HepG2 (cell line): ENCODE data around the gene KATNB1. TPM values are rescaled to one million over a fixed set of nuclear protein-coding genes. Genes with fewer than 3 reads are reported as not detected.

ENCODE experiments used
- BRD4 ChIP-seq: sonication (generic); formaldehyde crosslinking; IDR thresholded peaks from 2 replicates; pipeline ENCODE4 v1.4.0; 2020; ENCODE audit warnings: missing genetic modification reagents
- CBX5 ChIP-seq: sonication (generic); formaldehyde crosslinking; IDR thresholded peaks from 2 replicates; pipeline ENCODE4 v1.4.0; 2020; ENCODE audit warnings: missing genetic modification reagents, borderline replicate concordance
- EZH2 ChIP-seq: conservative IDR thresholded peaks from 2 replicates; pipeline ENCODE4 v1.6.1; 2012; ENCODE audit warnings: mild to moderate bottlenecking, low read depth, low read length, moderate library complexity
- FOXP1 ChIP-seq, 2 experiments: fragments of 450-650 bp in 1 of 2; IDR thresholded peaks; 2 replicates each; pipeline ENCODE4 v1.6.1; 2017 to 2018; ENCODE audit warnings: antibody characterized with exemption in 1 of 2
- GLI4 ChIP-seq: sonication (generic); formaldehyde crosslinking; IDR thresholded peaks from 2 replicates; pipeline ENCODE4 v1.5.1; 2020; ENCODE audit warnings: missing genetic modification reagents, mild to moderate bottlenecking, moderate library complexity, borderline replicate concordance
- HDAC1 ChIP-seq: sonication (generic); formaldehyde crosslinking; IDR thresholded peaks from 2 replicates; pipeline ENCODE4 v1.5.1; 2020; ENCODE audit warnings: mild to moderate bottlenecking, missing genetic modification reagents
- HNRNPL ChIP-seq: fragments of 200-400 bp; formaldehyde crosslinking; IDR thresholded peaks from 2 replicates; pipeline ENCODE4 v1.6.1; 2017; ENCODE audit warnings: mild to moderate bottlenecking, low read depth, low read length
- NRL ChIP-seq: sonication (generic); formaldehyde crosslinking; IDR thresholded peaks from 2 replicates; pipeline ENCODE4 v1.5.0; 2020; ENCODE audit warnings: missing genetic modification reagents, mild to moderate bottlenecking, moderate library complexity, borderline replicate concordance
- RELA ChIP-seq: sonication (generic); formaldehyde crosslinking; IDR thresholded peaks from 2 replicates; pipeline ENCODE4 v1.4.0; 2020; ENCODE audit warnings: missing genetic modification reagents
- REXO4 ChIP-seq: sonication (generic); formaldehyde crosslinking; IDR thresholded peaks from 2 replicates; pipeline ENCODE4 v1.8.0; 2022; ENCODE audit warnings: missing genetic modification reagents, mild to moderate bottlenecking, borderline replicate concordance
- RXRA ChIP-seq: sonication (generic); formaldehyde crosslinking; IDR thresholded peaks from 2 replicates; pipeline ENCODE4 v1.5.1; 2020; ENCODE audit warnings: missing genetic modification reagents
- SAFB2 ChIP-seq: sonication (generic); formaldehyde crosslinking; IDR thresholded peaks from 2 replicates; pipeline ENCODE4 v1.5.1; 2020; ENCODE audit warnings: missing genetic modification reagents, low read depth, mild to moderate bottlenecking, borderline replicate concordance
- SRY ChIP-seq: sonication (generic); formaldehyde crosslinking; IDR thresholded peaks from 2 replicates; pipeline ENCODE4 v1.8.0; 2022; ENCODE audit warnings: mild to moderate bottlenecking, missing genetic modification reagents
- TBP ChIP-seq: sonication (generic); formaldehyde crosslinking; IDR thresholded peaks from 2 replicates; pipeline ENCODE4 v1.5.0; 2020; ENCODE audit warnings: missing genetic modification reagents
- TOE1 ChIP-seq: sonication (generic); formaldehyde crosslinking; IDR thresholded peaks from 2 replicates; pipeline ENCODE4 v1.4.0; 2020; ENCODE audit warnings: mild to moderate bottlenecking, missing genetic modification reagents
- ZBTB3 ChIP-seq: sonication (generic); formaldehyde crosslinking; IDR thresholded peaks from 2 replicates; pipeline ENCODE4 v1.4.0; 2020; ENCODE audit warnings: low read depth, mild to moderate bottlenecking, moderate library complexity, missing genetic modification reagents, borderline replicate concordance
- ZNF224 ChIP-seq: sonication (generic); formaldehyde crosslinking; IDR thresholded peaks from 2 replicates; pipeline ENCODE4 v1.5.0; 2020; ENCODE audit warnings: mild to moderate bottlenecking, missing genetic modification reagents
- ZNF274 ChIP-seq: sonication (generic); formaldehyde crosslinking; IDR thresholded peaks from 2 replicates; pipeline ENCODE4 v1.5.1; 2020; ENCODE audit warnings: mild to moderate bottlenecking, missing genetic modification reagents
- ZNF510 ChIP-seq: sonication (generic); formaldehyde crosslinking; IDR thresholded peaks from 2 replicates; pipeline ENCODE4 v1.4.0; 2020; ENCODE audit warnings: low read depth, mild to moderate bottlenecking, missing genetic modification reagents
- polyA plus RNA-seq, 8 experiments: library from polyadenylated mRNA; depleted of rRNA in 3 of 8; stranded (reverse) in 7 of 8; unstranded in 1 of 8; fragments of >200 nt; fragmentation: Illumina TruSeq in 4 of 8; extraction: Trizol in 4 of 8; gene quantifications; 2 replicates each; pipeline versions ENCODE4 v1.2.1 to v1.2.3, GENCODE V29; 2011 to 2016; ENCODE audit warnings: low read depth in 4 of 8, missing spikeins in 1 of 8, mixed read lengths in 1 of 8; ENCODE audit not compliant: insufficient read depth in 1 of 8
- total RNA-seq, 5 experiments: library from RNA; depleted of rRNA; stranded (reverse); fragments of >200 nt; fragmentation: Illumina TruSeq; extraction: Trizol; gene quantifications; 2 replicates each; pipeline ENCODE4 v1.2.3, GENCODE V29; 2016; ENCODE audit warnings: low read depth in 1 of 5
- TF ChIP-seq, protein P1 (sequence below): sonication (generic); formaldehyde crosslinking; IDR thresholded peaks from 2 replicates; pipeline ENCODE4 v1.4.0; 2020; ENCODE audit warnings: missing genetic modification reagents
- TF ChIP-seq, protein P2 (sequence below): sonication (generic); formaldehyde crosslinking; IDR thresholded peaks from 2 replicates; pipeline ENCODE4 v1.5.0; 2020; ENCODE audit warnings: mild to moderate bottlenecking, missing genetic modification reagents
- TF ChIP-seq, protein P3 (sequence below): sonication (generic); formaldehyde crosslinking; IDR thresholded peaks from 2 replicates; pipeline ENCODE4 v1.4.0; 2020; ENCODE audit warnings: missing genetic modification reagents, mild to moderate bottlenecking, borderline replicate concordance
- TF ChIP-seq, protein P4 (sequence below): sonication (generic); formaldehyde crosslinking; IDR thresholded peaks from 2 replicates; pipeline ENCODE4 v1.5.1; 2020; ENCODE audit warnings: missing genetic modification reagents, mild to moderate bottlenecking, borderline replicate concordance

The KATNB1 gene
- total and polyA plus RNA-seq, 2 of the 13 experiments (the other 11 are each of a cell fraction or from before 2014, with no cell fraction given), result 31.5 to 43.5 TPM

DNA sequence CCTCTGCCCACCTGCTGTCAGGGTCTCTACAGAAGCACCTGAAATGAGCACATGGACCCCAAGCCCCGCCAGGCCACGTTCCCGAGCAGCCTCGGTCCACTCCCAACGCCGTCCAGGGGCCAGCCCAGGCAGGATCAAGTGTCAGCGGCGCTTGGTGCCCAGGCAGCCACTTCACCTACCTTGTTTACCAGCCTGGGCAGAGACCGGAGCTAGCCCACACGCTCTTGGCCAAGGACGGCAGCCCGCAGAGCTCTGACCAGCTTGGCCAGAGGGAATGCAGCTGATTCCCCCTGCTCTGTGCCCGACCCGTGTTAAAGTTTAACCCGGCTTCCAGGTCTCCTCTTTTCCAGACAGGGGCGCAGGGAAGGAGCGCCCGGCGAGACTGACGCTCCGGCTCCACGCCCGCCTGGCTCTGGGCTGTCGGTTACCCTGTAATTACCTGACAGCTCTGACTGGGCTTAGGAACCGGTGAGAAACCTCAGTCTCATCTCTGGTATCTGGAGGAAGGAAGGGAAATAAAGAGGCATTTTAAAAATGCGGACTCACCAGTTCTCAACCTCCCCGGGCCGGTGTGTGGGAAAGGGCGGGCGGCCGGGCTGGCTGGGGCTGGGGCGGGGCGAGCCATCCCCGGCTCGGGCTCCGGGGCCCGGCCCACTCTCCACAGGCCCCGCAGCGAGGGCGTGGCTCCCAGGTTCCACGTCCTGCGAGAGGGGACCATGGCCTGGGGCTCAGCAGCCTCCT lies 62.1 kb downstream of the KATNB1 start (continued):
- TF ChIP-seq EZH2 (no peak), ZNF224 (peak; percentile 90), BRD4 (CRISPR knock-in tag) (no peak), SAFB2 (peak; percentile 85; the same call in 1 of the 2 replicates), FOXP1 (IDR thresholded peaks at IDR 0.05) (no peak), FOXP1 (CRISPR knock-in tag; IDR thresholded peaks at IDR 0.05) (no peak; the same call in 1 of the 2 replicates), RELA (CRISPR knock-in tag) (peak; percentile 51), RXRA (CRISPR knock-in tag) (peak; percentile 72), NRL (CRISPR knock-in tag) (peak; percentile 93), REXO4 (CRISPR knock-in tag) (no peak), ZNF274 (CRISPR knock-in tag) (no peak; the same call in none of the 2 replicates), TOE1 (CRISPR knock-in tag) (0 out of 2 replicates have a peak, but pooled peaks have one; percentile 57), ZNF510 (CRISPR knock-in tag) (no peak), HNRNPL (peak; percentile 100), TBP (CRISPR knock-in tag) (no peak), HDAC1 (CRISPR knock-in tag) (peak; percentile 91), ZBTB3 (no peak), CBX5 (peak; percentile 75; the same call in 1 of the 2 replicates), SRY (CRISPR knock-in tag) (peak; percentile 44; the same call in 1 of the 2 replicates), GLI4 (0 out of 2 replicates have a peak, but pooled peaks have one; percentile 73)
- TF ChIP-seq, protein P1, sequence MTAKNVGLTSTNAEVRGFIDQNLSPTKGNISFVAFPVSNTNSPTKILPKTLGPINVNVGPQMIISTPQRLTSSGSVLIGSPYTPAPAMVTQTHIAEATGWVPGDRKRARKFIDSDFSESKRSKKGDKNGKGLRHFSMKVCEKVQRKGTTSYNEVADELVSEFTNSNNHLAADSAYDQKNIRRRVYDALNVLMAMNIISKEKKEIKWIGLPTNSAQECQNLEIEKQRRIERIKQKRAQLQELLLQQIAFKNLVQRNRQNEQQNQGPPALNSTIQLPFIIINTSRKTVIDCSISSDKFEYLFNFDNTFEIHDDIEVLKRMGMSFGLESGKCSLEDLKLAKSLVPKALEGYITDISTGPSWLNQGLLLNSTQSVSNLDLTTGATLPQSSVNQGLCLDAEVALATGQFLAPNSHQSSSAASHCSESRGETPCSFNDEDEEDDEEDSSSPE (CRISPR knock-in tag), result no peak
- TF ChIP-seq, protein P2, sequence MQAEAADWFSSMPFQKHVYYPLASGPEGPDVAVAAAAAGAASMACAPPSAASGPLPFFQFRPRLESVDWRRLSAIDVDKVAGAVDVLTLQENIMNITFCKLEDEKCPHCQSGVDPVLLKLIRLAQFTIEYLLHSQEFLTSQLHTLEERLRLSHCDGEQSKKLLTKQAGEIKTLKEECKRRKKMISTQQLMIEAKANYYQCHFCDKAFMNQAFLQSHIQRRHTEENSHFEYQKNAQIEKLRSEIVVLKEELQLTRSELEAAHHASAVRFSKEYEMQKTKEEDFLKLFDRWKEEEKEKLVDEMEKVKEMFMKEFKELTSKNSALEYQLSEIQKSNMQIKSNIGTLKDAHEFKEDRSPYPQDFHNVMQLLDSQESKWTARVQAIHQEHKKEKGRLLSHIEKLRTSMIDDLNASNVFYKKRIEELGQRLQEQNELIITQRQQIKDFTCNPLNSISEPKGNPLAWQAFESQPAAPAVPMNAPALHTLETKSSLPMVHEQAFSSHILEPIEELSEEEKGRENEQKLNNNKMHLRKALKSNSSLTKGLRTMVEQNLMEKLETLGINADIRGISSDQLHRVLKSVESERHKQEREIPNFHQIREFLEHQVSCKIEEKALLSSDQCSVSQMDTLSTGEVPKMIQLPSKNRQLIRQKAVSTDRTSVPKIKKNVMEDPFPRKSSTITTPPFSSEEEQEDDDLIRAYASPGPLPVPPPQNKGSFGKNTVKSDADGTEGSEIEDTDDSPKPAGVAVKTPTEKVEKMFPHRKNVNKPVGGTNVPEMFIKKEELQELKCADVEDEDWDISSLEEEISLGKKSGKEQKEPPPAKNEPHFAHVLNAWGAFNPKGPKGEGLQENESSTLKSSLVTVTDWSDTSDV (CRISPR knock-in tag), result peak; percentile 63; the same call in 1 of the 2 replicates
- TF ChIP-seq, protein P3, sequence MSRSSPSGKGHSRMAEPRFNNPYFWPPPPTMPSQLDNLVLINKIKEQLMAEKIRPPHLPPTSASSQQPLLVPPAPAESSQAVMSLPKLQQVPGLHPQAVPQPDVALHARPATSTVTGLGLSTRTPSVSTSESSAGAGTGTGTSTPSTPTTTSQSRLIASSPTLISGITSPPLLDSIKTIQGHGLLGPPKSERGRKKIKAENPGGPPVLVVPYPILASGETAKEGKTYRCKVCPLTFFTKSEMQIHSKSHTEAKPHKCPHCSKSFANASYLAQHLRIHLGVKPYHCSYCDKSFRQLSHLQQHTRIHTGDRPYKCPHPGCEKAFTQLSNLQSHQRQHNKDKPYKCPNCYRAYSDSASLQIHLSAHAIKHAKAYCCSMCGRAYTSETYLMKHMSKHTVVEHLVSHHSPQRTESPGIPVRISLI, result no peak; the same call in 1 of the 2 replicates
- TF ChIP-seq, protein P4, sequence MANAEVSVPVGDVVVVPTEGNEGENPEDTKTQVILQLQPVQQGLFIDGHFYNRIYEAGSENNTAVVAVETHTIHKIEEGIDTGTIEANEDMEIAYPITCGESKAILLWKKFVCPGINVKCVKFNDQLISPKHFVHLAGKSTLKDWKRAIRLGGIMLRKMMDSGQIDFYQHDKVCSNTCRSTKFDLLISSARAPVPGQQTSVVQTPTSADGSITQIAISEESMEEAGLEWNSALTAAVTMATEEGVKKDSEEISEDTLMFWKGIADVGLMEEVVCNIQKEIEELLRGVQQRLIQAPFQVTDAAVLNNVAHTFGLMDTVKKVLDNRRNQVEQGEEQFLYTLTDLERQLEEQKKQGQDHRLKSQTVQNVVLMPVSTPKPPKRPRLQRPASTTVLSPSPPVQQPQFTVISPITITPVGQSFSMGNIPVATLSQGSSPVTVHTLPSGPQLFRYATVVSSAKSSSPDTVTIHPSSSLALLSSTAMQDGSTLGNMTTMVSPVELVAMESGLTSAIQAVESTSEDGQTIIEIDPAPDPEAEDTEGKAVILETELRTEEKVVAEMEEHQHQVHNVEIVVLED, result peak; percentile 51; the same call in 1 of the 2 replicates
